ENCODE results near the gene AQP11. TPM values are rescaled to one million over a fixed set of nuclear protein-coding genes. Genes with fewer than 3 reads are reported as not detected.

Gene AQP11
- total and polyA plus RNA-seq, 3 donors from 2014 or later = 14.5 to 21.1 (median 16.0) TPM

DNA sequence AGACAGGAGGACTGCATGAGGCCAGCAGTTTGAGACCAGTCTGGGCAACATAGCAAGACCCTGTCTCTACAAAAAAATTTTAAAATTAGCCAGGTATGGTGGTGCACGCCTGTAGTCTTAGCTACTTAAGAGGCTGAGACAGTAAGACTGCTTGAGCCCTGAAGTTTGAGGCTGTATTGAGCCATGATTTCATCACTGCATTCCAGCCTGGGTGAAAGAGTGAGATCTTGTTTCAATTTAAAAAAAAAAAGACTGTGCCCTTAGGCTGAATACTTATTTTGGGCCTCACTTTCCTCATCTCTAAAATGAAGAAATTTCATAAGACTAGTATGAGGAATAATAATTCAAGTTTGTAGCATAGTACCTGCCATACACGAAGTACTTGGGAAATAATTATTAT, 6.9 kb downstream of the AQP11 start:
- 90 to 97% methylated on average over 2 of the region's 2 CpGs for WGBS, 2 donors
- Histone ChIP-seq H3K27me3 (no peaks in the 10 kb centered on the region), H3K27ac (no peak overlapping the region), H3K9me3 (no peaks in the 10 kb centered on the region), H3K4me3 (no peak overlapping the region), H3K4me1 (peaks cover 9% of the 10 kb centered on the region), H3K36me3 (ENCODE audit: low read depth, missing control alignments) (no peaks in the 10 kb centered on the region)
- intact Hi-C loops (cut with DNase I; ENCODE audit: low total_unique reads) = no loop called here
- TF ChIP-seq POLR2A (IDR thresholded peaks at IDR 0.05) = no peak
- TF ChIP-seq, protein P1, sequence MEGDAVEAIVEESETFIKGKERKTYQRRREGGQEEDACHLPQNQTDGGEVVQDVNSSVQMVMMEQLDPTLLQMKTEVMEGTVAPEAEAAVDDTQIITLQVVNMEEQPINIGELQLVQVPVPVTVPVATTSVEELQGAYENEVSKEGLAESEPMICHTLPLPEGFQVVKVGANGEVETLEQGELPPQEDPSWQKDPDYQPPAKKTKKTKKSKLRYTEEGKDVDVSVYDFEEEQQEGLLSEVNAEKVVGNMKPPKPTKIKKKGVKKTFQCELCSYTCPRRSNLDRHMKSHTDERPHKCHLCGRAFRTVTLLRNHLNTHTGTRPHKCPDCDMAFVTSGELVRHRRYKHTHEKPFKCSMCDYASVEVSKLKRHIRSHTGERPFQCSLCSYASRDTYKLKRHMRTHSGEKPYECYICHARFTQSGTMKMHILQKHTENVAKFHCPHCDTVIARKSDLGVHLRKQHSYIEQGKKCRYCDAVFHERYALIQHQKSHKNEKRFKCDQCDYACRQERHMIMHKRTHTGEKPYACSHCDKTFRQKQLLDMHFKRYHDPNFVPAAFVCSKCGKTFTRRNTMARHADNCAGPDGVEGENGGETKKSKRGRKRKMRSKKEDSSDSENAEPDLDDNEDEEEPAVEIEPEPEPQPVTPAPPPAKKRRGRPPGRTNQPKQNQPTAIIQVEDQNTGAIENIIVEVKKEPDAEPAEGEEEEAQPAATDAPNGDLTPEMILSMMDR (IDR thresholded peaks at IDR 0.05) = no peak
- no peak for DNase-seq

DNA sequence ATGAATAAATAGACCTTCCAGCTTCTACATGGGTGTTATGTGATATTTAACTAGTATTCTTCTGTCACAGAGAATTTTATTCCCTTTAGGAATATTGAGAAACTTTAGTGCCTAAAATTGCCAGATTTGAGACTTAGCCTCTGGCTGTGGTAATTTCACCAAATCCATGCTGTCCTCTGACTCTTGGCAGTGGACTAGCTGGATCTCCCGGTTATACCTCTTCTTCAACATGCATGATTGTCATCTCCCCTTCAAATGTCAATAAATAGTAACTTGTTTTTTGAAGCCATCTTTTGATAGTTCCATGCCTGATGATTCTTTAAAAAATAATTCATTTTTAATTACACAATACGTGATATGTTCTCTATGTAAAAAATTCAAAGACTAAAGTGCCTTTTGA, 8.4 kb downstream of the AQP11 start:
- DNase-seq = no peak
- Histone ChIP-seq H3K9me3 (no peaks in the 10 kb centered on the region), H3K4me1 (peaks cover 16% of the 10 kb centered on the region), H3K27ac (no peak overlapping the region), H3K4me3 (no peak overlapping the region), H3K36me3 (ENCODE audit: low read depth, missing control alignments) (no peaks in the 10 kb centered on the region), H3K27me3 (no peaks in the 10 kb centered on the region)
- intact Hi-C loops (cut with DNase I; ENCODE audit: low total_unique reads) = no loop called here
- TF ChIP-seq, protein P1 (IDR thresholded peaks at IDR 0.05) = no peak
- TF ChIP-seq POLR2A (IDR thresholded peaks at IDR 0.05) = no peak
- 88 to 95% methylated on average over 2 of the region's 2 CpGs for WGBS, 2 donors

DNA sequence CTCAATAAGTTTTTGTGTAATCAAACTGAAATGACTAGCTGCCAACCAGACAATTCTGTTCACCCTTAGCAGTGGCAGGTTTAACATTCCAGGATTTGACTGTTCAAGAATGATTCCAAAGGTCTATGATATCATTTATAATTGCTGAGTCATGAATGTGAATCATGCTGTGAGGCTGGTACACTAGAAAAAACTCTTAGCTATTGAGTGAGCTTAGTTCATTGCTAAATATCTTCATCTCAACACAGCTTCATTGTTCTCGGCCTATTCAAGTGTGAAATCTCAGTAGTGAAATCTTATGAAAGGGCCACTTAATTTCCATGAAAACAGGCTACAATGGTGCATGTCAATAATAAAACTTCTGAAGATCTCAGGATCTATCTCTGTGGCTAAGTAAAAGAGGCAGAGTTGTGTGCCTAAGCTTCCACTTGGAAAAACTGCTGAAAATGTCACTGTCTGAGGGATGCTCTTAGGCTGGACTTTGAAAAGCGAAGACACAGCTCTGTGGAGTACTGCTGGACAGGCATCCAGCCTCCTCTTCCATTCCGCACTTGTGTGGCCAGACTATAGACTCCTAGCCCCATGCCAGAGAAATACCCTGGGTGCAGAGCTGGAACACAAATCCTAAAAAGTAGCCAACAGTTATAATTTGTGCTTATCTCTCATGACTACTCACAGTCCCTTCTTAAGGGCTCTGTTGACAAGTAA, 12.8 kb downstream of the AQP11 start:
- intact Hi-C loops (cut with DNase I; ENCODE audit: low total_unique reads) = no loop called here
- no peaks in the 10 kb centered on the region for H3K36me3 ChIP-seq (ENCODE audit: low read depth, missing control alignments)
- H3K27ac ChIP-seq = peak overlapping the region in 1 of 2 donors; percentile 6
- no peaks in the 10 kb centered on the region for H3K9me3 ChIP-seq
- H3K4me3 ChIP-seq = no peak overlapping the region
- TF ChIP-seq, protein P1 (IDR thresholded peaks at IDR 0.05) = no peak
- no peak for TF ChIP-seq POLR2A (IDR thresholded peaks at IDR 0.05)
- peaks cover 12% of the 10 kb centered on the region for H3K4me1 ChIP-seq
- no peak for DNase-seq
- H3K27me3 ChIP-seq = no peaks in the 10 kb centered on the region
- 79 to 91% methylated on average over 3 of the region's 3 CpGs for WGBS, 2 donors

DNA sequence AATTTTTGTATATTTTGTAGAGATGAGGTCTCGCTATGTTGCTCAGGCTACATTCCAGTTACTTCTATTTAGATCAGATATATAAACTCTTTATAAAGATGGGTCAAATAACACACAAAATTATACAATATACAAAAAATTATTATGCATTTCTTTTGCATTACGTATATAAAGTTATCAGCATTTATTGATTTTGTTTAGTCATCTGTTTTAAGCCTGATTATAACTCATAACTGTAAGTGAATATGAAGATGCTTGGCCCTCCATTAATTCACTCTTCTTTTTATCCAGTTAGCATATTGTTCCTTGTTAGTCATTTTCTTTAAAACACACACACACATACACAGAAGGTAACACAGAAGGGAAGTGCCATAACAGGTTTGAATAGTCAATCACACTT, 14.5 kb downstream of the AQP11 start:
- H3K4me1 ChIP-seq = peaks cover 12% of the 10 kb centered on the region
- intact Hi-C loops (cut with DNase I; ENCODE audit: low total_unique reads) = no loop called here
- DNase-seq = no peak
- H3K36me3 ChIP-seq (ENCODE audit: low read depth, missing control alignments) = no peaks in the 10 kb centered on the region
- H3K4me3 ChIP-seq = no peak overlapping the region
- no peaks in the 10 kb centered on the region for H3K9me3 ChIP-seq
- H3K27ac ChIP-seq = no peak overlapping the region
- H3K27me3 ChIP-seq = no peaks in the 10 kb centered on the region
- no peak for TF ChIP-seq POLR2A (IDR thresholded peaks at IDR 0.05)
- TF ChIP-seq, protein P1 (IDR thresholded peaks at IDR 0.05) = no peak
- WGBS, 2 donors = 98% methylated on average over 2 of the region's 2 CpGs

DNA sequence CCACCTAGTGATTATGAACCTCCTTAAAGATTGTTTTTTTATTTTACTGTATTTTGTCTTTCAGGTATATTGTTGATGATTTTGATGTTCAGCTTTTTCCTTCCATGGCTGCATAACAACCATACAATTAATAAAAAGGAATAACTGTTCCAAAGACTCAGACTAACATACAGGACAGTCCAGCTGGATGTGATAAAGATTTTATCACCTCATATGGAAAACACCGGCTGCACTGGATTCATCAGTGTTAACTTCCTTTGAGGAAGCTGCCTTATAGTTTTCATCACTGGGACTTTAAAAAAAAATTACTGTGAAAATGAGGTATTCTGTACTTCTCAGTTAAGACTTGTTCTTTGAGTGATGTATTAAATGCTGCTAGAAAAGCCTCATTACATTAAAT, 19.5 kb downstream of the AQP11 start:
- WGBS, 2 donors = 60 to 77% methylated on average over 1 of the region's 1 CpG
- no peaks in the 10 kb centered on the region for H3K36me3 ChIP-seq (ENCODE audit: low read depth, missing control alignments)
- no peak for DNase-seq
- TF ChIP-seq, protein P1 (IDR thresholded peaks at IDR 0.05) = no peak
- TF ChIP-seq POLR2A (IDR thresholded peaks at IDR 0.05) = no peak
- intact Hi-C loops (cut with DNase I; ENCODE audit: low total_unique reads) = no loop called here
- no peak overlapping the region for H3K4me3 ChIP-seq
- H3K27ac ChIP-seq = no peak overlapping the region
- H3K27me3 ChIP-seq = no peaks in the 10 kb centered on the region
- H3K4me1 ChIP-seq = no peaks in the 10 kb centered on the region
- H3K9me3 ChIP-seq = no peaks in the 10 kb centered on the region
